A549 treated with CpdA at 1 μM for 4 hours (cell line): Measurements from ENCODE around the gene CXCL1. TPM values are rescaled to one million over a fixed set of nuclear protein-coding genes. Genes with fewer than 3 reads are reported as not detected.

Experiments used
- total RNA-seq: library from RNA; stranded (reverse); fragments of 200-300 nt; extraction: Qiagen RNA extraction; gene quantifications from 5 replicates; pipeline ENCODE4 v1.2.3, GENCODE V29; 2022; ENCODE audit warnings: low read depth

Gene CXCL1
- 11.7 to 16.3 TPM (median 14.8 TPM) in 5 replicates for total RNA-seq

DNA sequence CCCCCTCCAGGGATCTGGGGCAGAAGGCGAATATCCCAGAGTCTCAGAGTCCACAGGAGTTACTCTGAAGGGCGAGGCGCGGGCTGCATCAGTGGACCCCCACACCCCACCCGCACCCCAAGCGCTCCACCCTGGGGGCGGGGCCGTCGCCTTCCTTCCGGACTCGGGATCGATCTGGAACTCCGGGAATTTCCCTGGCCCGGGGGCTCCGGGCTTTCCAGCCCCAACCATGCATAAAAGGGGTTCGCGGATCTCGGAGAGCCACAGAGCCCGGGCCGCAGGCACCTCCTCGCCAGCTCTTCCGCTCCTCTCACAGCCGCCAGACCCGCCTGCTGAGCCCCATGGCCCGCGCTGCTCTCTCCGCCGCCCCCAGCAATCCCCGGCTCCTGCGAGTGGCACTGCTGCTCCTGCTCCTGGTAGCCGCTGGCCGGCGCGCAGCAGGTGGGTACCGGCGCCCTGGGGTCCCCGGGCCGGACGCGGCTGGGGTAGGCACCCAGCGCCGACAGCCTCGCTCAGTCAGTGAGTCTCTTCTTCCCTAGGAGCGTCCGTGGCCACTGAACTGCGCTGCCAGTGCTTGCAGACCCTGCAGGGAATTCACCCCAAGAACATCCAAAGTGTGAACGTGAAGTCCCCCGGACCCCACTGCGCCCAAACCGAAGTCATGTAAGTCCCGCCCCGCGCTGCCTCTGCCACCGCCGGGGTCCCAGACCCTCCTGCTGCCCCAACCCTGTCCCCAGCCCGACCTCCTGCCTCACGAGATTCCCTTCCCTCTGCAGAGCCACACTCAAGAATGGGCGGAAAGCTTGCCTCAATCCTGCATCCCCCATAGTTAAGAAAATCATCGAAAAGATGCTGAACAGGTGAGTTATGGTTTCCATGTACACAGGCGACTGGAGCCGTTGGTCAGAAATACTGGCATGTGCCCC lies at the start of gene CXCL1:
Gene CXCL1 (plus strand): TSS at position 264 of the 926 bp plus-strand sequence. CDS start 78 bp downstream, at position 342.

DNA sequence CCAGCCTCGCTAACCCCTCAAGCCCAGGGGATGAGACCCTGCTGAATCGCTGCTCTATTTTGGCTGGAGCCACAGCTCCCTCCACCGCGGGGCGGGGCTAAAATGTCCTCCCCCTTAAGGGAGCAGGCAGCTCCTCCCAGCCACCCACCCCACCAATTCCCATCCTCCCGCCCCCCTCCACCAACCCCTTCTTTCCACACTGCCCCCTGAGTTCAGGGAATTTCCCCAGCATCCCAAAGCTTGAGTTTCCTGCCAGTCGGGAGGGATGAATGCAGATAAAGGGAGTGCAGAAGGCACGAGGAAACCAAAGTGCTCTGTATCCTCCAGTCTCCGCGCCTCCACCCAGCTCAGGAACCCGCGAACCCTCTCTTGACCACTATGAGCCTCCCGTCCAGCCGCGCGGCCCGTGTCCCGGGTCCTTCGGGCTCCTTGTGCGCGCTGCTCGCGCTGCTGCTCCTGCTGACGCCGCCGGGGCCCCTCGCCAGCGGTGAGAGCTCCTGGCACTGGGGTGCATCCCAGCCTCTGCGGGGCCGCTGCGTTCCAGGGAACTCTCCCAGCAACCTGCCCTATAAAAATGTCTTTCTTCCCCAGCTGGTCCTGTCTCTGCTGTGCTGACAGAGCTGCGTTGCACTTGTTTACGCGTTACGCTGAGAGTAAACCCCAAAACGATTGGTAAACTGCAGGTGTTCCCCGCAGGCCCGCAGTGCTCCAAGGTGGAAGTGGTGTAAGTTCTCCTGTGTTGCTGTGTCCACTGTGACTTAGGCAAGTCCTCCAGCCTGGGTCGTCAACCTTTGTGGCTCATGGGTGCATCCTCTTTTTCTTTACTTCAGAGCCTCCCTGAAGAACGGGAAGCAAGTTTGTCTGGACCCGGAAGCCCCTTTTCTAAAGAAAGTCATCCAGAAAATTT lies 32.6 kb upstream of the CXCL1 start, which contains the start of gene CXCL6:
Gene CXCL6 (plus strand): TSS at position 306 of the 907 bp plus-strand sequence. CDS start 73 bp downstream, at position 379.

GRCh38 chr4:73853246-73853704 lies 15.9 kb upstream of the CXCL1 start, which contains the start of gene PF4V1:
PF4V1 (plus strand) TSS chr4:73853296; CDS start chr4:73853363, 67 bp downstream.

Other genes with a start within 250 kb of the CXCL1 start
- 0.57 to 0.90 TPM (median 0.83 TPM) in 5 replicates for gene RASSF6, start 249.0 kb upstream of the CXCL1 start, total RNA-seq
- 8.0 to 21.7 TPM (median 10.2 TPM) in 5 replicates for gene CXCL8, start 128.8 kb upstream of the CXCL1 start, total RNA-seq
- gene CXCL6, start 32.7 kb upstream of the CXCL1 start, total RNA-seq = not detected in 5 replicates
- gene PF4V1, start 16.1 kb upstream of the CXCL1 start, total RNA-seq = not detected in 5 replicates
- 0.39 to 1.8 TPM (median 0.50 TPM) in 5 replicates for gene PF4, start 112.6 kb downstream of the CXCL1 start, total RNA-seq
- 0.18 TPM in 1 of 5 replicates, not detected in the others for gene PPBP, start 118.8 kb downstream of the CXCL1 start, total RNA-seq
- 50.1 to 60.7 TPM (median 56.4 TPM) in 5 replicates for gene CXCL5, start 129.3 kb downstream of the CXCL1 start, total RNA-seq
- gene CXCL3, start 169.3 kb downstream of the CXCL1 start, total RNA-seq = 5.1 to 7.5 TPM (median 6.5 TPM) in 5 replicates
- gene CXCL2, start 229.8 kb downstream of the CXCL1 start, total RNA-seq = 15.0 to 17.9 TPM (median 15.6 TPM) in 5 replicates